NCI-H2196 (cell line): Measurements from ENCODE around the gene RAB40A.
"Not testable (repeated sequence)": the region's sequence is repeated elsewhere in the genome, so short reads cannot be mapped to it uniquely, and the experiment has no call there.

ENCODE experiments used
- DNase-seq: peaks from one replicate; lab custom pipeline; 2025; ENCODE audit not compliant: unreplicated experiment; lab: John Stamatoyannopoulos, UW

The RAB40A gene

GRCh38 chrX:103524747-103525146 is 5.5 kb upstream of the RAB40A start:
- no peak for DNase-seq

GRCh38 chrX:103523605-103524004 is 4.3 kb upstream of the RAB40A start:
- DNase-seq, result no peak

- no peak for DNase-seq
Observed at GRCh38 chrX:103520386-103520785, 1.1 kb upstream of the RAB40A start.

DNA sequence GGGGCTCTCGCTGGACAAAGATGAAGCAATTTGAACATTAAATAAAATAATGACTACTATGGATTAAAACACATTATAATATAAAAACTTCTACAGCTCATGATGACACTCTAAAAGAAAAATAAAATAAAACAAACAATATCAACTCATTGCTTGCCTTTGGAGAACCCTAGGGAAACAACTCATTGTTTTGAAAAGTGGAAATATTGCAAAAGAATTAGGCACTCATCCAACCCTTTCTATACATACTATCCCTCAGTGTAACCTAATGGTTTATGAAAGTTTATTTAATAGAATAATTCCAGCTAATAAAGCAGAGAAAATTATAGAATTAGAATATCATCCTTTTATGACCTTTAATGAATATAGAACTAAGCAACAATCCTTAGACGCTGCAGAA is 718 bp downstream of the RAB40A start:
- no peak for DNase-seq

GRCh38 chrX:103517246-103517645 is 2.0 kb downstream of the RAB40A start:
- no peak for DNase-seq

GRCh38 chrX:103513476-103514108 is 5.7 kb downstream of the RAB40A start:
- no peak for DNase-seq

GRCh38 chrX:103513067-103513466 is 6.2 kb downstream of the RAB40A start:
- DNase-seq, result no peak

DNA sequence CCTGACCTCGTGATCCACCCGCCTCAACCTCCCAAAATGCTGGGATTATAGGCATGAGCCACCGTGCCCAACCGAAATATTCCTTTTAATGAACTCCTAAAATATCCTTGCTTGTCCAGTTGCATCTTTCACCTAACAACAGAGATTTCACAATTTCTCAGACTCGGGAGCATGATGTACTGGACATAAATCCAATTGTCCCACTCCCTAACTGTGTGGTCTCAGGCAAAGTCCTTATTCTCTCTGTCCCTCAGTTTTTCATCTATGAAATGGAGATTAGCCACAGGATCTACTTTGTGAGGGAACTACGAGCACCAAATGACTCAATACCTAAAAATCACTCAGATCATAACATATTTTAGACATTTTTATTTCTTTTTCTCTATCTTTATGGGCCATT is 9.3 kb downstream of the RAB40A start:
- no peak for DNase-seq

- DNase-seq, result no peak
Observed at GRCh38 chrX:103503853-103504207, 15.5 kb downstream of the RAB40A start.

GRCh38 chrX:103503163-103503852 is 16.0 kb downstream of the RAB40A start:
- DNase-seq, result no peak

DNA sequence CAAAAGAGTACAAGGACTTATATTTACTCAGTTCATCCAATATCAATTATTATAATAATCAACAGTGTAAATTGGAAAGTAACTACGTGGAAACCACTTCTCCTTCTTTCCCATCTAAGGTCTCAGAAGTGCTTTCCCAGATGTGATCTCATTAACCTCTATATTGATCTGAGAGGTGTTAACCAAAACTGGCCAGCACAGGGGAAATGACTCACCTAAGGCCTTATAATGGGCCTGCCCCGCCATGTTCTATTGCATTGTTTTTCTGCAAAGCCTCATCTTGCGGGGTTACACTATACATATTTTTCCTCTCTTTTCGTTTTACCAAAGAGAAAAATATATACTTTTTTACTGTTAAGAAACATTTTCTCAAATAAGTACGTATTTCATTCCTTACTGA is 20.5 kb downstream of the RAB40A start:
- DNase-seq, result no peak

DNA sequence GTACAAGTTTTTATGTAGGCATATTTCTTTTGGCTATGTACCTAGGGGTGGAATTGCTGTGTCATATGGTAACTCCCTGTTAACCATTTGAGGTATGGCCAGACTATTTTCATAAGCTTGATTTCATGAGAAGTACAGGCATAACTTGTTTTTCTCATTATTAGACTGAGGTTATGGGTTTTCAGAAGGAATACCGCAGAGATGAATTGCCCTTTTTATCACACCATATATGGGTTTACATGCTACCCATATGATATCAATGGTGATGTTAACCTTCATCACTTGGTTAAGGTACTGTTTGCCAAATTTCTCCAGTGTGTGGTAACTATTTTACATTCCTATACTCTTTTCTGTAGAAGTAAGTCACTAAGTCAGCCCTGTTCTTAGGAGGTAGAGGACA is 23.5 kb downstream of the RAB40A start:
- no peak for DNase-seq

DNA sequence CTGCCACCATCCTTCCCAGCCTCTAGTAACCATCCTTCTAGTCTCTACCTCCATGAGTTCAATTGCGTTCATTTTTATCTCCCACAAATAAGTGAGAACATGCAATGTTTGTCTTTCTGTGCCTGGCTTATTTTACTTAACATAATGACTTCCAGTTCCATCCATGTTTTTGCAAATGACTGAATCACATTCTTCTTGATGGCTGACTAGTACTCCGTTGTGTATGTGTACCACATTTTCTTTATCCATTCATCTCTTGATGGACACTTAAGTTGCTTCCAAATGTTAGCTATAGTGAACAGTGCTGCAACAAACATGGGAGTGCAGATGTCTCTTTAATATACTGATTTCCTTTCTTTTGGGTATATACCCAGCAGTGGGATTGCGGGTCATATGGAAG is 25.7 kb downstream of the RAB40A start:
- not testable (repeated sequence) for DNase-seq

- DNase-seq, result not testable (repeated sequence)
Observed at GRCh38 chrX:103489733-103490132, 29.6 kb downstream of the RAB40A start.

- no peak for DNase-seq
Observed at GRCh38 chrX:103488794-103489193, 30.5 kb downstream of the RAB40A start.

- DNase-seq, result no peak
Observed at GRCh38 chrX:103488332-103488731, 31.0 kb downstream of the RAB40A start.

GRCh38 chrX:103483720-103484119 is 35.6 kb downstream of the RAB40A start:
- DNase-seq, result no peak

DNA sequence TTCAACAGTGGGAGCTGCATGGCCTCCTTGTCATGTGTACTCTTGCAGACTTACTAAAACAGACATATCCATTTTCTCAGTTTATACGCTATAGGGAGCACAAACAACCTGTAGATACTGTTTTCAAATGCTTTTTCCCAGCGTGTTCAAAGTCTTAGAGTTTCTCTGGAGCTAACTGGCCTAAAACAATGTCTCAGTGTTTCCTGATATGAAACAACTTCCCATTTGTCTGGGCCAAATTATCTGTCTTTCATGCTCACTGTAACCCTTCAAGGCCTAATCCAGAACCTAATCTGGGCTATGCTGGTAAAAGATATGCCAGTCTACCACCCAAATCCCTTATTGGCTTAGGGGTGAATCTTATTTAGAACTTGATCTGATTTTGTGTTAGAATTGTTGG is 38.8 kb downstream of the RAB40A start:
- DNase-seq, result no peak

DNA sequence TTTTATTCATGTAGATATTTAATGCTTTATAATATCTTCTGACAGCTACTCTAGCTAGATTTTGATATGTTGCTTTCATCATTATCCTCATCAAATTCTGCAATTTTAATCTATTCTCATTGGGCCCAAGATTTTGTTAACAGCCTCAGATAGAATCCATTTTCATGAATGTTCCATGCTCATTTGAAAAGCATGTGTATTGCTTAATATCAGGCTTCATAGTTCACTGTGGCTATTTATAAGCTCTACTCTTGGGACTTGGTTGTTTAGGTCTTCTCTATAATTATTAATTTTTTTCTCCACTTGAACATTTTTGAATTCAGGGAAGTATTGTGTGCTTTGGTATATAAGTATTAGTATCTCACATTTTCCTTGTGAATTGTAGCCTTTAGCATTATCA is 41.8 kb downstream of the RAB40A start:
- no peak for DNase-seq

- no peak for DNase-seq
Observed at GRCh38 chrX:103475381-103475780, 43.9 kb downstream of the RAB40A start.

- not testable (repeated sequence) for DNase-seq
Observed at GRCh38 chrX:103469977-103470376, 49.3 kb downstream of the RAB40A start.

DNA sequence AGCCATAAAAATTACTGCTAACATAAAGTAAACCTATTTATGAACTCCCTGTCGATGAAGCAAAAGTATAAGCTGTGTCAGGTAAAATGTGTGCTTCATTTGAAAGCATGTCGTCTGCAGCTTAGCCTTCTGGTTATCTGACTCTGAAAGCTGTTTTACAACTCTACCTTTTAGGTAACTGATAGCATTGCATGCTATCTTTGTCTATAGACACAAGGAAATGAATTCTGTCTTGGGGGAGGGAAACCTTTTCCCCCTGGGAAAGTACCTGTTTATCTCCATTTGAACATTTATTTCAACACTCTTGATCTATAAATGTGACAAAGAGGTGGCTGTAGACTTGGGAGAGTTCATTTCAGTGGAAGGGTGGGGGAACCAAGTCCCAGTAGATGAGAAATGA is 51.4 kb downstream of the RAB40A start:
- no peak for DNase-seq

GRCh38 chrX:103467156-103467555 is 52.1 kb downstream of the RAB40A start:
- DNase-seq, result no peak
